ES-I3 (cell line): ENCODE data around the gene MACROH2A2.
"Not testable (repeated sequence)": the region's sequence is repeated elsewhere in the genome, so short reads cannot be mapped to it uniquely, and the experiment has no call there.

Source experiments
- H3K36me3 ChIP-seq: 2 replicates; pipeline ENCODE4 v1.6.1; 2013; ENCODE audit warnings: mild to moderate bottlenecking, low read length, control low read depth, moderate library complexity; ENCODE audit not compliant: insufficient read depth
- H3K4me1 ChIP-seq: 2 replicates; pipeline ENCODE4 v1.6.1; 2013; ENCODE audit warnings: mild to moderate bottlenecking, control low read depth, low read length; ENCODE audit not compliant: insufficient read depth
- H3K9ac ChIP-seq: 2 replicates; pipeline ENCODE4 v1.6.1; 2013; ENCODE audit warnings: low read depth, mild to moderate bottlenecking, low read length, moderate library complexity
- H3K9me3 ChIP-seq: 2 replicates; pipeline ENCODE4 v1.6.1; 2013; ENCODE audit warnings: mild to moderate bottlenecking, low read length, moderate library complexity; ENCODE audit not compliant: control insufficient read depth, insufficient read depth

Gene MACROH2A2

DNA sequence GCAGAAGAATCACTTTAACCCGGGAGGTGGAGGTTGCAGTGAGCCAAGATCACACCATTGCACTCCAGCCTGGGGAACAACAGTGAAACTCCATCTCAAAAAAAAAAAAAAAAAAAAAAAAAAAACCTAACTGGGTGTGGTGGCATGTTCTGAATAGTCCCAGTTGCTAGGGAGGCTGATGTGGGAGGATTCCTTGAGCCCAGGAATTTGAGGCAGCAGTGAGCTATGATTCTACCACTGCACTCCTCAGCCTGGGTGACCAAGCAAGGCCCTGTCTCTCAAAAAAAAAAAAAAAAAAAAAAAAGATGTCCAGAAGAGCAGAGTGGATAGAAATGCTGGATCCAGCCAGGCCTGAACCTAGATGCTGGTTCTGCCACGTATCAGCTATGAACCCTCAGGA lies 28.1 kb downstream of the MACROH2A2 start:
- H3K36me3 ChIP-seq, H3K9me3 ChIP-seq, H3K9ac ChIP-seq: not testable (repeated sequence)
- peaks cover 11% of the 10 kb centered on the region; the same call in 1 of the 2 replicates for H3K4me1 ChIP-seq

- no peaks in the 10 kb centered on the region for H3K9me3 ChIP-seq
- H3K9ac ChIP-seq: no peak overlapping the region
- peaks cover 4% of the 10 kb centered on the region for H3K36me3 ChIP-seq
- peaks cover 3% of the 10 kb centered on the region; the same call in 1 of the 2 replicates for H3K4me1 ChIP-seq
Measured at GRCh38 chr10:70084189-70084588, 31.5 kb downstream of the MACROH2A2 start.

GRCh38 chr10:70085975-70086613 lies 33.4 kb downstream of the MACROH2A2 start:
- Histone ChIP-seq H3K36me3 (peaks cover 4% of the 10 kb centered on the region), H3K4me1 (no peaks in the 10 kb centered on the region), H3K9me3 (no peaks in the 10 kb centered on the region), H3K9ac (no peak overlapping the region)

- Histone ChIP-seq H3K9ac (no peak overlapping the region), H3K36me3 (peaks cover 4% of the 10 kb centered on the region), H3K9me3 (no peaks in the 10 kb centered on the region), H3K4me1 (no peaks in the 10 kb centered on the region)
Measured at GRCh38 chr10:70087616-70088307, 35.1 kb downstream of the MACROH2A2 start.

DNA sequence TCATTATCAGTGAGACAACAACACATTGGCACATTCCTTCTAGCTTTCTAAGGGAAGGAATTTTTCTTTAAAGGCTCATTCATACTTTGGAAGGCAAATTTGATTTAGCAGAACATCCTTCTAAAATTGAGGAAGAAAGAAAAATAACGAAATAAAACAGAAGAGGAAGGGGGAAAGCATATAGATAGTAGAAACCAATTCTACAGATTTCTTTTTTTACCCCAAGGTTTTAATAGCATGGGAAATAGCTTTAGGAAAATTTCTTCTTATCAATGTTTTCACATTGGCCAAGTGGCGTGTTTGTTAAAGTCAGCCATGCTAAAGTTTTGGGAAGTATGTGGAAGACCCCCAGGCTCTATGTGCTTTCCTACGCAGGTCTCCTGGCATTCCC lies 35.7 kb downstream of the MACROH2A2 start:
- H3K4me1 ChIP-seq: no peaks in the 10 kb centered on the region
- H3K9ac ChIP-seq: no peak overlapping the region
- peaks cover 4% of the 10 kb centered on the region for H3K36me3 ChIP-seq
- H3K9me3 ChIP-seq: no peaks in the 10 kb centered on the region

- peaks cover 8% of the 10 kb centered on the region for H3K36me3 ChIP-seq
- H3K9ac ChIP-seq: no peak overlapping the region
- H3K4me1 ChIP-seq: no peaks in the 10 kb centered on the region
- no peaks in the 10 kb centered on the region for H3K9me3 ChIP-seq
Measured at GRCh38 chr10:70090013-70090412, 37.4 kb downstream of the MACROH2A2 start.

DNA sequence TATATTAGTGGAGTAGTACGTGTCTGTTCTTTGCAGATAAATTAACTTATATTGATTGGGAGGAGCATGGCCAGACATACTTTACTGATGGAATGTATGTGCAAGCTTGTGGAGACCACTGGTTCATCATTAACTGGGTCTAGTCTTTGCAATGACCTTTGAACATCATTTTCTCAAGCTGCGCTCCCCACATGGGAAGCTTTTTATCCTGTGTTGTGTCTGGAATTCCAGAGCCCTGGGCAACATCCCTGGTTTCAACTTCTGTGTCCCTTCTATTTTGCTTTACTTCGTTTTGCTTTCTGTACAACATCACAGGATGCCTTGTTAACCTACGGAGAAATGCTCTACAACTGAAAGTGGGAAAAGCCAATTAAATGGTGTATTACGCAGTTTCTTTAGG lies 38.3 kb downstream of the MACROH2A2 start:
- no peaks in the 10 kb centered on the region for H3K9me3 ChIP-seq
- no peak overlapping the region for H3K9ac ChIP-seq
- H3K4me1 ChIP-seq: no peaks in the 10 kb centered on the region
- H3K36me3 ChIP-seq: peaks cover 8% of the 10 kb centered on the region

DNA sequence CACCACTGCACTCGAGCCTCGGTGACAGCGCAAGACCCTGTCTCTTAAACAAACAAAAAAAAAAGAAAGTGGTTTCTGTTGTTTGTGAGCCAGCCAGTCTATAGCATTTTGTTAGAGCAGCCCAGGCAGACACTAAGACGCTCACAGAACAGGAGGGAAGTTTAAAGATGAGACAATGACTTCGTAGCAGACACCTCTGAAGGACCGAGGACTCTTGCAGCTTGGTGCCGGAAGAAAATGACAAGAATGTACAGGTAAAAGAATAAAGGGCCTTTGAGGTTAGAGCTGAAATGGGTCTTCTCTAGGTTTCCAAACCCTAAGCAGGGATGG lies 39.7 kb downstream of the MACROH2A2 start:
- 0 out of 2 replicates have a peak, but pooled peaks cover 4% of the 10 kb centered on the region for H3K36me3 ChIP-seq
- no peak overlapping the region for H3K9ac ChIP-seq
- H3K4me1 ChIP-seq: no peaks in the 10 kb centered on the region
- no peaks in the 10 kb centered on the region for H3K9me3 ChIP-seq

DNA sequence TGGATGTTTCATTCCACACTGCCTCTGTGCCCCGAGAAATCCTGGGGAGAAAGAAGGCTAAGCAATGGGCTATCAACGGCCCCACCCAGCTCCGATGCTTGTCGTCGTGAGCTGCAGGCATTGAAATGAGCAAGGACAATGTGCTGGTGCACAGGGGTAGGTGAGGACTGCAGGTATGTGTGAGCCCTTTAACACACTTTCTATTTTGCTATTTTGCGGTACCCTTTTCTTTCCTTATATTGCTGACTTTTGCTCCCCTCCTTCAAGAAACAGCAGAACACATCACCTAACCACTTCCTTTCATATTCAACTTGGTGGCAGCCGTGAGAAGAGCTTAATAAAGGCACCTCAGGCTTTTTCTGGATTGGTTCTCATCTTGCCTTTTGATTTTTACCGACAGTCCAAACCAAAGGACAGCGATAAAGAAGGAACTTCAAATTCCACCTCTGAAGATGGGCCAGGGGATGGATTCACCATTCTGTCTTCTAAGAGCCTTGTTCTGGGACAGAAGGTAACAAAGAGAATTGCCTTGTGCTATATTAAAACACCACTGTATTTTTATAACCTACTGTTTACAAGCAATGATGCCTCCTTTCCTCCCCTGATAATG lies 40.8 kb downstream of the MACROH2A2 start:
- no peaks in the 10 kb centered on the region for H3K9me3 ChIP-seq
- H3K9ac ChIP-seq: no peak overlapping the region
- H3K4me1 ChIP-seq: no peaks in the 10 kb centered on the region
- 0 out of 2 replicates have a peak, but pooled peaks cover 4% of the 10 kb centered on the region for H3K36me3 ChIP-seq

- H3K36me3 ChIP-seq: 0 out of 2 replicates have a peak, but pooled peaks cover 4% of the 10 kb centered on the region
- no peak overlapping the region for H3K9ac ChIP-seq
- no peaks in the 10 kb centered on the region for H3K9me3 ChIP-seq
- H3K4me1 ChIP-seq: no peaks in the 10 kb centered on the region
Measured at GRCh38 chr10:70094250-70094649, 41.6 kb downstream of the MACROH2A2 start.

- Histone ChIP-seq H3K36me3 (peaks cover 4% of the 10 kb centered on the region; the same call in 1 of the 2 replicates), H3K9ac (no peak overlapping the region), H3K9me3 (no peaks in the 10 kb centered on the region), H3K4me1 (no peaks in the 10 kb centered on the region)
Measured at GRCh38 chr10:70096016-70096704, 43.5 kb downstream of the MACROH2A2 start.

- H3K36me3 ChIP-seq: peaks cover 4% of the 10 kb centered on the region; the same call in 1 of the 2 replicates
Measured at GRCh38 chr10:70096705-70097420, 44.2 kb downstream of the MACROH2A2 start.

GRCh38 chr10:70097459-70097858 lies 44.8 kb downstream of the MACROH2A2 start:
- Histone ChIP-seq H3K9me3 (no peaks in the 10 kb centered on the region), H3K9ac (no peak overlapping the region), H3K4me1 (no peaks in the 10 kb centered on the region), H3K36me3 (peaks cover 4% of the 10 kb centered on the region; the same call in 1 of the 2 replicates)

More at GRCh38 chr10:70096705-70097420, 44.2 kb downstream of the MACROH2A2 start:
- H3K4me1 ChIP-seq: no peaks in the 10 kb centered on the region
- no peak overlapping the region for H3K9ac ChIP-seq
- no peaks in the 10 kb centered on the region for H3K9me3 ChIP-seq

DNA sequence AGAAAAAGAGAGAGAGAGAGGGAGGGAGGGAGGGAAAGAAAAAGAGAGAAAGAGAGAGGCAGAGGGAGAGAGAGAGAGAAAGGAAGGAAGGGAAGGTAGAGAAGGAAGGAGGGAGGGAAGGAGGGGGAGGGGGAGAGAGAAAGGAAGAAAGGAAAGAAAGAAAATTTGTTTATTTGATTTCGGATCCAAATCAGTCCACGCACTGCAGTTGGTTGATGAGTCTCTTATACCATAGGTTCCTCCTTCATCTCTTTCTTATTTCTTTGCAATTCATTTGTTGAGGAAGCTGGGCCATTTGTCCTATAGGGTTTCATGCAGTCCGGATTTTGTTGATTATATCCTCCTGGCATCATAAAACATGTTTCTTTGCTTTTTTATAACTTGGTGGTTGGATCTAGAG lies 45.6 kb downstream of the MACROH2A2 start:
- H3K9me3 ChIP-seq: no peaks in the 10 kb centered on the region
- H3K9ac ChIP-seq: no peak overlapping the region
- no peaks in the 10 kb centered on the region for H3K4me1 ChIP-seq
- peaks cover 4% of the 10 kb centered on the region; the same call in 1 of the 2 replicates for H3K36me3 ChIP-seq
